Measurements from ENCODE around the gene IER2.
A peak's percentile ranks its signal among the peaks of the same experiment; 100 is the strongest.
"Not testable (repeated sequence)": the region's sequence is repeated elsewhere in the genome, so short reads cannot be mapped to it uniquely, and the experiment has no call there.

IER2 gene

GRCh38 chr19:13165162-13165997 is 15.2 kb downstream of the IER2 start:
- no peak for DNase-seq

- DNase-seq = not testable (repeated sequence)
Measured at GRCh38 chr19:13166151-13166550, 15.9 kb downstream of the IER2 start.

- DNase-seq = no peak
Measured at GRCh38 chr19:13169769-13170168, 19.6 kb downstream of the IER2 start.

- DNase-seq = no peak
Measured at GRCh38 chr19:13171146-13171545, 20.9 kb downstream of the IER2 start.

- DNase-seq = peak; percentile 81 to 84
Measured at GRCh38 chr19:13172346-13173138, 22.3 kb downstream of the IER2 start.

- DNase-seq = no peak
Measured at GRCh38 chr19:13173139-13173737, 23.0 kb downstream of the IER2 start.

- DNase-seq = no peak
Measured at GRCh38 chr19:13176345-13176744, 26.1 kb downstream of the IER2 start.

- not testable (repeated sequence) for DNase-seq
Measured at GRCh38 chr19:13177584-13177983, 27.4 kb downstream of the IER2 start.

- not testable (repeated sequence) for DNase-seq
Measured at GRCh38 chr19:13178291-13178690, 28.1 kb downstream of the IER2 start.

GRCh38 chr19:13181747-13182388 is 31.7 kb downstream of the IER2 start:
- peak; percentile 31 to 44 for DNase-seq

GRCh38 chr19:13184926-13185325 is 34.7 kb downstream of the IER2 start:
- not testable (repeated sequence) for DNase-seq

GRCh38 chr19:13185763-13186657 is 35.8 kb downstream of the IER2 start:
- DNase-seq = not testable (repeated sequence)

GRCh38 chr19:13186688-13187087 is 36.5 kb downstream of the IER2 start:
- not testable (repeated sequence) for DNase-seq

GRCh38 chr19:13187419-13187818 is 37.2 kb downstream of the IER2 start:
- DNase-seq = no peak

GRCh38 chr19:13189600-13189999 is 39.4 kb downstream of the IER2 start:
- DNase-seq = no peak

- DNase-seq = peak in 1 of 2 donors; percentile 53
Measured at GRCh38 chr19:13190781-13191540, 40.8 kb downstream of the IER2 start.

- peak; percentile 61 to 67 for DNase-seq
Measured at GRCh38 chr19:13195678-13196077, 45.5 kb downstream of the IER2 start.

- DNase-seq = no peak
Measured at GRCh38 chr19:13198634-13199033, 48.4 kb downstream of the IER2 start.

GRCh38 chr19:13202112-13202511 is 51.9 kb downstream of the IER2 start:
- DNase-seq = not testable (repeated sequence)

Data from stimulated activated CD4-positive, alpha-beta T cell treated with anti-CD3 and anti-CD28 coated beads, Interleukin-2, amount 100 ng/mL, for 24 hours (primary cell).